HepG2 (cell line): ENCODE measurements around the gene CBX6. TPM values are rescaled to one million over a fixed set of nuclear protein-coding genes. Genes with fewer than 3 reads are reported as not detected.

Experiments used
- ATAC-seq: fragments of 200-7000 bp; cut with Tn5 transposase; 3 replicates; pipeline ENCODE4 v1.9.1; 2020; ENCODE audit warnings: mild to moderate bottlenecking, moderate library complexity
- BruUV-seq: library from RNA; stranded (reverse); fragments of 400-500 nt; replicated peaks from 2 replicates; lab custom pipeline; 2021; lab: Mats Ljungman, UMichigan
- CTCF ChIA-PET: fragments of 300-600 bp; formaldehyde crosslinking; extraction: SDS; loops from one replicate; lab custom pipeline; 2021; ENCODE audit warnings: low total read pairs, inconsistent platforms, low intra/inter-chr PET ratio; lab: Yijun Ruan, JAX
- POLR2A ChIA-PET: fragments of 350-600 bp; sonication (Branson Sonifier 250); formaldehyde crosslinking; loops from one replicate; lab custom pipeline; 2020; ENCODE audit warnings: antibody characterized with exemption, inconsistent platforms; lab: Yijun Ruan, JAX
- DNase-seq: peaks from one replicate; pipeline ENCODE4 v3.0.0-alpha.2; 2015; ENCODE audit warnings: low spot score
- FAIRE-seq: peaks from 3 replicates; lab custom pipeline; 2011; peaks lifted over from hg19 to GRCh38; lab: Jason Lieb, UNC
- H2AFZ ChIP-seq: one replicate; pipeline ENCODE4 v1.6.1; 2011; ENCODE audit warnings: low read length, inconsistent platforms
- H3K27ac ChIP-seq: fragments of 300-600 bp; 3 replicates; pipeline ENCODE4 v1.8.0; 2011; ENCODE audit warnings: mixed run types, mild to moderate bottlenecking, mixed read lengths, low read length, inconsistent platforms; ENCODE audit not compliant: insufficient read depth; ENCODE audit errors: extremely low read length
- H3K27me3 ChIP-seq, 2 experiments: fragments of 200-600 bp in 1 of 2; 2 replicates in 1 of 2; 3 replicates in 1 of 2; pipeline versions ENCODE4 v1.6.0 to v1.8.0; 2011; ENCODE audit warnings: low read length in 2 of 2, mild to moderate bottlenecking in 2 of 2, moderate library complexity in 2 of 2, inconsistent platforms in 1 of 2; ENCODE audit not compliant: insufficient read depth in 2 of 2, control insufficient read depth in 1 of 2
- H3K36me3 ChIP-seq, 2 experiments: fragments of 200-600 bp in 1 of 2; replicated peaks in 1 of 2; 2 replicates in 1 of 2; 3 replicates in 1 of 2; pipeline versions ENCODE4 v1.5.1 to v1.8.0; 2011; ENCODE audit warnings: low read length in 2 of 2, inconsistent platforms in 1 of 2; ENCODE audit not compliant: insufficient read depth in 2 of 2, control insufficient read depth in 1 of 2
- H3K4me1 ChIP-seq: 2 replicates; pipeline ENCODE4 v1.5.1; 2012; ENCODE audit warnings: low read length, inconsistent platforms; ENCODE audit not compliant: insufficient read depth
- H3K4me2 ChIP-seq: 2 replicates; pipeline ENCODE4 v1.6.0; 2011; ENCODE audit warnings: low read depth, low read length, inconsistent platforms
- H3K4me3 ChIP-seq, 3 experiments: fragments of 200-600 bp in 1 of 3; sonication (generic), shearing (Covaris generic) in 1 of 3; replicated peaks in 1 of 3; 2 replicates each; pipeline ENCODE4 v1.5.1; 2011 to 2016; ENCODE audit warnings: low read length in 3 of 3, inconsistent platforms in 2 of 3, low read depth in 2 of 3, mild to moderate bottlenecking in 2 of 3, control low read depth in 1 of 3, mixed read lengths in 1 of 3; ENCODE audit not compliant: insufficient read depth in 1 of 3
- H3K79me2 ChIP-seq: one replicate; pipeline ENCODE4 v1.6.1; 2011; ENCODE audit warnings: low read length, inconsistent platforms; ENCODE audit not compliant: insufficient read depth
- H3K9ac ChIP-seq: 2 replicates; pipeline ENCODE4 v1.6.0; 2011; ENCODE audit warnings: mild to moderate bottlenecking, low read depth, low read length, inconsistent platforms; ENCODE audit not compliant: insufficient read depth
- H3K9me3 ChIP-seq: 2 replicates; pipeline ENCODE4 v1.5.1; 2012; ENCODE audit warnings: mild to moderate bottlenecking, low read length
- H4K20me1 ChIP-seq: 2 replicates; pipeline ENCODE4 v1.6.0; 2011; ENCODE audit warnings: inconsistent platforms, mild to moderate bottlenecking, low read length, moderate library complexity; ENCODE audit not compliant: insufficient read depth
- ESRRA ChIP-seq: sonication (generic); formaldehyde crosslinking; IDR thresholded peaks from 2 replicates; pipeline ENCODE4 v1.5.1; 2020; ENCODE audit warnings: mild to moderate bottlenecking, low read depth, missing genetic modification reagents
- FLYWCH1 ChIP-seq: sonication (generic); formaldehyde crosslinking; IDR thresholded peaks from 2 replicates; pipeline ENCODE4 v1.8.1; 2023; ENCODE audit warnings: mild to moderate bottlenecking, missing genetic modification reagents
- HNRNPH1 ChIP-seq: fragments of 200-400 bp; formaldehyde crosslinking; optimal IDR thresholded peaks from 2 replicates; pipeline ENCODE3; 2017; ENCODE audit warnings: mild to moderate bottlenecking, low read depth, low read length
- PHB2 ChIP-seq: fragments of 450-650 bp; IDR thresholded peaks from 2 replicates; pipeline ENCODE4 v1.6.1; 2018; ENCODE audit not compliant: partially characterized antibody
- PHF21A ChIP-seq: sonication (generic); formaldehyde crosslinking; IDR thresholded peaks from 2 replicates; pipeline ENCODE4 v1.5.0; 2020; ENCODE audit warnings: mild to moderate bottlenecking, missing genetic modification reagents
- PHF5A ChIP-seq: IDR thresholded peaks from one replicate; pipeline ENCODE4 v1.6.1; 2018; ENCODE audit warnings: low read depth, missing genetic modification reagents; ENCODE audit not compliant: unreplicated experiment
- SMARCE1 ChIP-seq: fragments of 450-650 bp; IDR thresholded peaks from 2 replicates; pipeline ENCODE4 v1.6.1; 2017; ENCODE audit warnings: borderline replicate concordance
- ZC3H4 ChIP-seq: sonication (generic); formaldehyde crosslinking; IDR thresholded peaks from 2 replicates; pipeline ENCODE4 v1.4.0; 2020; ENCODE audit warnings: missing genetic modification reagents, borderline replicate concordance
- ZMYM3 ChIP-seq: sonication (generic); formaldehyde crosslinking; IDR thresholded peaks from 2 replicates; pipeline ENCODE4 v1.5.1; 2020; ENCODE audit warnings: mild to moderate bottlenecking, missing genetic modification reagents
- ZNF281 ChIP-seq: sonication (generic); formaldehyde crosslinking; IDR thresholded peaks from 2 replicates; pipeline ENCODE4 v1.4.0; 2020; ENCODE audit warnings: missing genetic modification reagents, borderline replicate concordance
- ZNF709 ChIP-seq: sonication (generic); formaldehyde crosslinking; IDR thresholded peaks from 2 replicates; pipeline ENCODE4 v1.5.0; 2020; ENCODE audit warnings: mild to moderate bottlenecking, missing genetic modification reagents
- ZNF713 ChIP-seq: sonication (generic); formaldehyde crosslinking; IDR thresholded peaks from 2 replicates; pipeline ENCODE4 v1.4.0; 2020; ENCODE audit warnings: mild to moderate bottlenecking, missing genetic modification reagents
- ZNF768 ChIP-seq: sonication (generic); formaldehyde crosslinking; IDR thresholded peaks from 2 replicates; pipeline ENCODE4 v1.4.0; 2020; ENCODE audit warnings: missing genetic modification reagents
- WGBS: methylation state at CpG from one replicate; pipeline ENCODE4 v1.1.6; 2017; ENCODE audit warnings: low lambda C conversion rate; 5-methylcytosine and 5-hydroxymethylcytosine counted together
- in situ Hi-C: cut with HindIII; loops from 2 replicates; pipeline ENCODE4 v1.10.0; 2017; ENCODE audit warnings: low pct_unique_long_range_greater_than_20kb; ENCODE audit not compliant: extremely low pct_ligation_motif_present
- intact Hi-C: fragments of 100-400 bp; cut with micrococcal nuclease; formaldehyde crosslinking; loops from one replicate; pipeline ENCODE4 v1.10.0; 2022; ENCODE audit not compliant: unreplicated experiment
- polyA plus RNA-seq, 8 experiments: library from polyadenylated mRNA; depleted of rRNA in 3 of 8; stranded (reverse) in 7 of 8; unstranded in 1 of 8; fragments of >200 nt; fragmentation: Illumina TruSeq in 4 of 8; extraction: Trizol in 4 of 8; gene quantifications; 2 replicates each; pipeline versions ENCODE4 v1.2.1 to v1.2.3, GENCODE V29; 2011 to 2016; ENCODE audit warnings: low read depth in 4 of 8, missing spikeins in 1 of 8, mixed read lengths in 1 of 8; ENCODE audit not compliant: insufficient read depth in 1 of 8
- total RNA-seq, 5 experiments: library from RNA; depleted of rRNA; stranded (reverse); fragments of >200 nt; fragmentation: Illumina TruSeq; extraction: Trizol; gene quantifications; 2 replicates each; pipeline ENCODE4 v1.2.3, GENCODE V29; 2016; ENCODE audit warnings: low read depth in 1 of 5
- TF ChIP-seq, protein P1 (sequence below): sonication (generic); formaldehyde crosslinking; IDR thresholded peaks from 2 replicates; pipeline ENCODE4 v1.8.0; 2022; ENCODE audit warnings: mild to moderate bottlenecking, missing genetic modification reagents

Gene CBX6
- total and polyA plus RNA-seq, 2 of the 13 experiments (the other 11 are each of a cell fraction or from before 2014, with no cell fraction given): 1.7 to 6.5 TPM

GRCh38 chr22:38852522-38852921 lies 19.5 kb downstream of the CBX6 start:
- H3K9me3 ChIP-seq: no peaks in the 10 kb centered on the region
- H3K36me3 ChIP-seq: no peaks in the 10 kb centered on the region
- no TSS peak for BruUV-seq
- no peak for DNase-seq
- WGBS: 15% methylated on average over 1 of the region's 1 CpG
- H3K27me3 ChIP-seq: peaks cover 5 to 53% of the 10 kb centered on the region in 2 experiments; a peak in 4 of 5 replicates
- in situ Hi-C loops: no loop called here
- H3K79me2 ChIP-seq: no peaks in the 10 kb centered on the region
- TF ChIP-seq ZNF768 (CRISPR knock-in tag) (peak; percentile 87; the same call in 1 of the 2 replicates), ESRRA (no peak), ZMYM3 (CRISPR knock-in tag) (peak; percentile 71), ZNF709 (CRISPR knock-in tag) (no peak), FLYWCH1 (CRISPR knock-in tag) (no peak)
- intact Hi-C loops: no loop called here
- no peak overlapping the region for H3K4me3 ChIP-seq
- H4K20me1 ChIP-seq: no peaks in the 10 kb centered on the region
- H3K27ac ChIP-seq: no peak overlapping the region
- H2AFZ ChIP-seq: no peak overlapping the region
- ATAC-seq: no peak
- CTCF ChIA-PET: no interaction called here
- H3K4me2 ChIP-seq: no peak overlapping the region
- no peak overlapping the region for H3K9ac ChIP-seq
- peaks cover 13% of the 10 kb centered on the region for H3K4me1 ChIP-seq
- POLR2A ChIA-PET: interaction anchor here (1.2 kb wide), 1 partner anchor 13 kb away, joined by 3 read pairs; no protein-coding TSS in a partner anchor
- no peak for FAIRE-seq

GRCh38 chr22:38850941-38851849 lies 20.8 kb downstream of the CBX6 start:
- H3K36me3 ChIP-seq: no peaks in the 10 kb centered on the region
- ChIA-PET POLR2A (no interaction called here), CTCF (no interaction called here)
- H3K27me3 ChIP-seq: peaks cover 5 to 55% of the 10 kb centered on the region in 2 experiments; a peak in 4 of 5 replicates
- peaks cover 21% of the 10 kb centered on the region for H3K4me1 ChIP-seq
- ATAC-seq (no peak), DNase-seq (no peak), FAIRE-seq (no peak)
- H4K20me1 ChIP-seq: no peaks in the 10 kb centered on the region
- BruUV-seq: no TSS peak
- no peak overlapping the region for H3K4me2 ChIP-seq
- in situ Hi-C loops (no loop called here), intact Hi-C loops (no loop called here)
- H3K4me3 ChIP-seq: no peak overlapping the region
- H3K79me2 ChIP-seq: no peaks in the 10 kb centered on the region
- H3K9me3 ChIP-seq: no peaks in the 10 kb centered on the region
- H2AFZ ChIP-seq: no peak overlapping the region
- no peak overlapping the region for H3K9ac ChIP-seq
- H3K27ac ChIP-seq: no peak overlapping the region
- 23% methylated on average over 12 of the region's 15 CpGs for WGBS
- TF ChIP-seq SMARCE1 (no peak), PHF21A (CRISPR knock-in tag) (no peak), HNRNPH1 (no peak), PHB2 (no peak), ZNF281 (CRISPR knock-in tag) (no peak), ZC3H4 (CRISPR knock-in tag) (no peak), ZNF713 (CRISPR knock-in tag) (no peak), PHF5A (CRISPR knock-in tag) (no peak)
- TF ChIP-seq, protein P1, sequence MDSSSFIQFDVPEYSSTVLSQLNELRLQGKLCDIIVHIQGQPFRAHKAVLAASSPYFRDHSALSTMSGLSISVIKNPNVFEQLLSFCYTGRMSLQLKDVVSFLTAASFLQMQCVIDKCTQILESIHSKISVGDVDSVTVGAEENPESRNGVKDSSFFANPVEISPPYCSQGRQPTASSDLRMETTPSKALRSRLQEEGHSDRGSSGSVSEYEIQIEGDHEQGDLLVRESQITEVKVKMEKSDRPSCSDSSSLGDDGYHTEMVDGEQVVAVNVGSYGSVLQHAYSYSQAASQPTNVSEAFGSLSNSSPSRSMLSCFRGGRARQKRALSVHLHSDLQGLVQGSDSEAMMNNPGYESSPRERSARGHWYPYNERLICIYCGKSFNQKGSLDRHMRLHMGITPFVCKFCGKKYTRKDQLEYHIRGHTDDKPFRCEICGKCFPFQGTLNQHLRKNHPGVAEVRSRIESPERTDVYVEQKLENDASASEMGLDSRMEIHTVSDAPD (CRISPR knock-in tag): no peak
